NCI-H2196 (cell line): Measurements from ENCODE around the gene LMTK3.
A peak's percentile ranks its signal among the peaks of the same experiment; 100 is the strongest.

Experiments used
- DNase-seq: peaks from one replicate; lab custom pipeline; 2025; ENCODE audit not compliant: unreplicated experiment; lab: John Stamatoyannopoulos, UW

The LMTK3 gene

GRCh38 chr19:48446579-48446978 is 65.1 kb downstream of the LMTK3 start:
- no peak for DNase-seq

DNA sequence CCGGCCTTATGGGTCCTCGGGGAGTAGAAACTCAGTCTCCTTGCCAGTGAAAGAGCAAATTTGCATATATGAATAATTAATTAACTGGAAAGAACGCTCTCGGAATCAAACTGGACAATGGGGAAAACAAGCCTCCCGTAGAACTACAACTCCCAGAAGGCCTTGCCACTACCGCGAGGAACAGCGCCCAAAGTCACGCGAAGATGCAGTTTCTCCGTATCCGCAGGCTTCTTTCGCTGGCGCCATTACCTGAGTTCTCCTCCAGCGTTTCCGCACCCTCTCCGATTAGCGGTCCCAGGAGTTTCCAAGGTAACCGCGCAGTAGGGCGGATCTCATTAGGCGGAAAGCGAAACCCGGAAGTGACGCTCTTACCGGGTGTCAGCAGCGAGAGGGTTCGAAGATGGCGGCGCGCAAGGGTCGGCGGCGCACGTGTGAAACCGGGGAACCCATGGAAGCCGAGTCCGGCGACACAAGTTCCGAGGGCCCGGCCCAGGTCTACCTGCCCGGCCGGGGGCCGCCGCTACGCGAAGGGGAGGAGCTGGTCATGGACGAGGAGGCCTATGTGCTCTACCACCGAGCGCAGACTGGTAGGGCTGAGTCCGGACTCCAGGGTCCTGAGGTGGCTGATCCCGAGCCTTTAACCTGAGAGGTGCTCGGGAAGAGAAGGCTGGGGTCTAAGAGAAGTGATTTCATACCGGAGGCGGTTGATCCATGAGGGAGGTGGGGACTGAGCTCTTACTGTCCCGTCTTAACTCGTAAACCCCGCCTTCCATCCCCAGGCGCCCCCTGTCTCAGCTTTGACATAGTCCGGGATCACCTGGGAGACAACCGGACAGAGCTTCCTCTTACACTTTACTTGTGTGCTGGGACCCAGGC is 65.8 kb downstream of the LMTK3 start, which contains the start of gene GRWD1:
TSS of gene GRWD1 (plus strand) at position 378 of the 876 bp plus-strand sequence. CDS start at position 401, 23 bp downstream.
- peak; percentile 99 for DNase-seq

DNA sequence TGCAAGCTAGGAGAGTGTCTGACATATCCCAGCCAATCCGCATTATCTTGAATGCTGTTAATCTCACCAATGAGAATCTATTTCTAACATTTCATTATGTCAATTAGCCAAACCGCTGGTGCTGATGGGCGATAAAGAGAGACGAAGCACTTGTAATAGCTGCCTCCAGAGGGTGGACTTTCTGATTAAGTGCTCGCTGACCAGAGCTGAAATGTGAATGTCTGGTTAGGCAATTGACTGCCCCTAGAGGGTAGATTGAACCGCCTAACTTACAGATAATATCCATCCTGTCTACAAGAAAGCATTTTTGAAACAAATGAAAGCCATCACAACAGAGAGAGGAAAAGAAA is 66.4 kb downstream of the LMTK3 start:
- peak; percentile 85 for DNase-seq

GRCh38 chr19:48444936-48445200 is 66.8 kb downstream of the LMTK3 start:
- no peak for DNase-seq

DNA sequence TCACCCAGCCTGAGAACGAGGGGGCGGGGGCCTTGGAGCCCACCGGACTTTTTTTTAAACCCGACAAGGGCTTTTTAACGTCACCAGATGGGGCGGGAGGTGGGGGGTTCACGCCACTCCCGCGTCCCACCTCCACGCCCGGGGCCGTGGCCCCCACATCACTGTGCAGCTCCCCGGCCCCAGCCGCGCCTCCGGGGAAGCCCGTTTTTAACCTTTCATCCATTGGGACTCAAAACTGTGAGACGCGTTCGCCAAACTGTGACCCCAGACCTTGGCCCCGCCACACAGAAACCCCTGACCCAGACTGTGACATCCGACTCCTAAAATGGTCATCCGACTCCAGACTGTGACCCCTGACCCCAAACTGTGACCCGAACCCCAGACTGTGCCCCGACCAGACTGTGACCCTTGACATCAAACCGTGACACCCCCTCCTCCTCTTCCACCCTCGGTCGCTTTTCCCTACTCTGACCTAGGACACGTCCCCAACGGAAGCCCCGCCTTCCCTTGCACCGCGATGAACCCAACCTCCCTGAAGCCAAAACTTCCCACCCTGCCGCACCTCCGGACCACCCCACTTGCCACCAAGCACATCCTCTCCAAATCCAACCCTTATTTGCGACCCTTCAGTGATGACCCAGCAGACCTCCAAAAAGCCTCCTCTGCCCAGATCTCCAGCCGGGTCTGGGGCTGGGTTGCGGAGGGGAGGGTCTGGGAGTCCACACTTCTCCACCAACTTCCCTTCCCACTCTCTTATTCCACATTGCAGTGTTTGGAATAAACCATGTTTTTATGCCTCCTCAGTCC is 67.3 kb downstream of the LMTK3 start:
- DNase-seq, result peak; percentile 30

GRCh38 chr19:48443731-48444128 is 67.9 kb downstream of the LMTK3 start:
- no peak for DNase-seq

GRCh38 chr19:48443256-48443655 is 68.4 kb downstream of the LMTK3 start:
- peak; percentile 41 for DNase-seq

DNA sequence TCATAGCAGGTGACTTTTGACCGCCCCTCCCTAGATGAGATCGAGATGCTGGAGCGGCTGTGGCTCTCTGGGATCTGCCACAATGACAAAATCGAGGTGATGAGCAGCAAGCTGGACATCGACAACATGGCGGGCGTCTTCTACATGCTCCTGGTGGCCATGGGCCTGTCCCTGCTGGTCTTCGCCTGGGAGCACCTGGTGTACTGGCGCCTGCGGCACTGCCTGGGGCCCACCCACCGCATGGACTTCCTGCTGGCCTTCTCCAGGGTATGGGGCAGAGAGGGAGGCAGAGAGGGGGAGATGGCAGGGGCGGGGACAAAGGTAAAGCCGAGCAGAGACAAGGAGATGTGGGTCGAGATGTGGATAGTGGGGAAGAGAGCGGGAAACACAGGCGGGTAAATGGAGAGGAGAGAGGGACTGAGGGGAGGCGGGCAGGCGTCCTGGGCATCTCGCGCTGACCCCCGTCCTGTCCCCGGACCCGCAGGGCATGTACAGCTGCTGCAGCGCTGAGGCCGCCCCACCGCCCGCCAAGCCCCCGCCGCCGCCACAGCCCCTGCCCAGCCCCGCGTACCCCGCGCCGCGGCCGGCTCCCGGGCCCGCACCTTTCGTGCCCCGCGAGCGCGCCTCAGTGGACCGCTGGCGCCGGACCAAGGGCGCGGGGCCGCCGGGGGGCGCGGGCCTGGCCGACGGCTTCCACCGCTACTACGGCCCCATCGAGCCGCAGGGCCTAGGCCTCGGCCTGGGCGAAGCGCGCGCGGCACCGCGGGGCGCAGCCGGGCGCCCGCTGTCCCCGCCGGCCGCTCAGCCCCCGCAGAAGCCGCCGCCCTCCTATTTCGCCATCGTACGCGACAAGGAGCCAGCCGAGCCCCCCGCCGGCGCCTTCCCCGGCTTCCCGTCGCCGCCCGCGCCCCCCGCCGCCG is 69.3 kb downstream of the LMTK3 start:
- no peak for DNase-seq

GRCh38 chr19:48441360-48442050 is 70.1 kb downstream of the LMTK3 start:
- DNase-seq, result no peak

DNA sequence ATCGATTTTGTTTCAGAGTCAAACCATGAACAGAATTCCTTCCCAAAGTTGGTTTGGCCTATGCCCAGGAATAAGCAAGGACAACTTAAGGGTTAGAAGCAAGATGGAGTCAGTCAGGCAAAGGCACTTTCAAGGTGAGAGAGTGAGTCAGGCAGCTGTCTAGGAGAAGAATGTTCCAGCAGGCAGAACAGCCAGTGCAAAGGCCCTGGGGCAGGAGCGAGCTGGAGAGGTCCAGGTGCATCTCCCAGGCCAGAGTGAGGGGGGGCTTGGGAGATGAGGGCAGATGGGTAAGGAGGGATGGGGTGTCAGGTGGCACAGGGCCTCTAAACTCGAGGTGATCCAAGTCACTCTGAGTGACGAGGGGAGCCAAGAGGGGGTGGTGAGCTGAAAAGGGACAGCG is 75.0 kb downstream of the LMTK3 start:
- DNase-seq, result no peak
